GM19395 (cell line): ENCODE data around the gene ENPP1.

ENCODE experiments used
- ATAC-seq: cut with Tn5 transposase; IDR thresholded peaks from one replicate; pipeline ENCODE4 v1.9.1; 2021; ENCODE audit warnings: mild to moderate bottlenecking, moderate library complexity; ENCODE audit not compliant: unreplicated experiment

The ENPP1 gene

GRCh38 chr6:131784561-131784960 lies 23.3 kb upstream of the ENPP1 start:
- no peak for ATAC-seq

GRCh38 chr6:131787079-131787478 lies 20.7 kb upstream of the ENPP1 start:
- ATAC-seq: no peak

- ATAC-seq: no peak
Measured at GRCh38 chr6:131787766-131788712, 19.8 kb upstream of the ENPP1 start.

GRCh38 chr6:131789219-131789618 lies 18.6 kb upstream of the ENPP1 start:
- no peak for ATAC-seq

- no peak for ATAC-seq
Measured at GRCh38 chr6:131791476-131791875, 16.3 kb upstream of the ENPP1 start.

- ATAC-seq: no peak
Measured at GRCh38 chr6:131792091-131792496, 15.7 kb upstream of the ENPP1 start.

DNA sequence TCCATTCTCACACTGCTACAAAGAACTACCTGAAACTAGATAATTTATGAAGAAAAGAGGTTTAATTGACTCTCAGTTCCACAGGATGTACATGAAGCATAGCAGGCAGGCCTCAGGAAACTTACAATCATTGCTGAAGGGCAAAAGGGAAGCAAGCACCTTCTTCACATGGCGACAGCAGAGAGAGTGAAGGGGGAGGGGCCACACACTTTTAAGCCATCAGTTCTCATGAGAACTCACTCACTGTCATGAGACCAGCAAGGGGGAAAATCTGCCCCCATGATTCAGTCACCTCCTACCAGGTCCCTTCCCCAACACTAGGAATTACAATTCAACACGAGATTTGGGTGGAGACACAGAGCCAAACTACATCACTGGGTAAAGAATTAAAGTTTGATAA lies 12.5 kb upstream of the ENPP1 start:
- ATAC-seq: no peak

GRCh38 chr6:131802347-131802746 lies 5.5 kb upstream of the ENPP1 start:
- ATAC-seq: no peak

DNA sequence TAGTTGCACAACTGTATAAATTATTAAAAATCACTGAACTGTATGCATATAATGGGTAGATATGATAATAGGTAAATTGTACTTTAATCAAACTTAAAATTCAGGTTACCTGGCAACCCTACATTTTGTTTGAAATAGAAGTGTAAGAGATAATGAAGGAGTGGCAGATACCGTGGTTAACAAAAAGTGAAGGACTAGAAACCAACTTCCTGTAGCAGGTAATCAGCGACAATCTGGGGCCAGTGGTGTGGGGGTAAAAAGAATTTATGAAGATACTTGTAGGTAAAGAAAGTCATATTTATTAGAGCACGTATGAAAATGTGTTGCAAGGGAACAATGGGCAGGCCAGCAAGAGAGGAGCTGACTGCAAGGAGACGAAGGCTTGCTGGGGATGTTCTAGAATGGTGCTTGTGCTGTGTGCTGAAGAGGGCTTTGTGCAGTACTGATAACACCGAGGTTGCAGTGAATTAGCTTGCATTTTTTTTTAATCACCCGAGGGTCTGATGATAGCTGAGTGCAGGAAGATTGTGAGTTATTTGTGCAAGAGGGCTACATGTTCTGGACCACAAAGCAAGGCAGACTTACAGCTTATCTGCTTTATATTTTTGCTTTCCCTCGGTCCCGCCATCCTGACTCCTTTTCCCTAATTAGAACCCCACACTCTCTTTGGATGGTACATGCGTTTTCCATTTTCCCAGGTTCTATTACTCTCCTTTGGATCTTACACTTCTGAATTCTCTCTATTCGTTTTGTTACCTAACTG lies 4.6 kb upstream of the ENPP1 start:
- ATAC-seq: no peak

DNA sequence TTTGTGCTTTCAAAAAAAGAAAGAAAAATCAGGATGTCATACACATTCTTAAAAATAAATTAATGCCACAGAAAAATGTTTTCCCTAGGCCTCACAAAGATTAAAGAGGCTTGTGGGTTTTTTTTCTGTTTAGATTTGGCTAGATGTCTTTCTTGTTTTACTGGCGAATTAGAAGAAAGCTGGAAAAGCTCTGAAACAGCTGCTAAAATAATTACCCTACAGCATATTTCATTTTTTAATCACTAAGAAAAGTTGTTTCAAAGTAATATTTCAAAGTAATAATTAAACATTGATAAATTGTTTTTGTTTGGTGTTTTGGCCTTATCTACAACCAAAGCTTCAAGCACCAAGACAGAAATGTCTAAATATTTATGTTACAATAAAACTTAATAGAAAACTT lies 3.7 kb upstream of the ENPP1 start:
- no peak for ATAC-seq

GRCh38 chr6:131807321-131807643 lies 538 bp upstream of the ENPP1 start:
- ATAC-seq: no peak

DNA sequence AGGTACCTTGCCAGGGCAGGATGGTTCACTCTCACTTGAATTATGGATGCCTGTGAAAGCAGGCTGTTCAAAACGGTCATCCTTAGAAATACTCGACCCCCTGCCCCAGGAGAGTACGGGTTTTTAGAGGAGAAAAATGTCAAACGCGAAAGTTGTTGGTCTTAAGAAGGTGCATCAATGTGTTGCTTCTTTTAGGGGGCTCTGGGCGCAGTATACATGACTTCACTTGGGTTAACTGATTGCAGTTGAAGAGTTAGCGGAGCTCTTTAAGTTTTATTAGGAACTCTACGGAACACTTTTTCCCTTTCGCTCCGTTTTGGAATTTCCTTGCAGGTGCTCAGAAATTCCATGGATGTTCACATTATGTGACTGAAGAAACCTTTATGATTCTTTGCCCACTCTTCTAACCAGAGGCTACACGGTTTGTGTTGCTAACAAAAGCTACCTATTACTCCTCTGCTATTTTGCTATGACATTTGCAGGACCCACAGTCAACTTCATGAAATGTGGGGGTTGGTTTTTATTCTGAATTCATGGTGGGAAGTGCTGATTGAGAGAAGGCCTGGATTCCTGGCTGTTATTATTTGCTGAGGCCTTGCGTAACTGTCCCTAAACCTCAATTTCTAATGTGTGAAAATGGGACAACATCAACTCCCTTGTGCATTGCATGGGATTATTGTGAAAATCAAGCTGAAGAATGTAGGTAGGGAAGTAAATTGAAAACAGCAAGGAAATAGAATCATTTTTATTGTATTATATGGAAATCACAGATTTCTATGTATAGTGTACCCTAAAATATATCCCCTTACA lies 845 bp downstream of the ENPP1 start:
- ATAC-seq: no peak

GRCh38 chr6:131811500-131811899 lies 3.7 kb downstream of the ENPP1 start:
- no peak for ATAC-seq

DNA sequence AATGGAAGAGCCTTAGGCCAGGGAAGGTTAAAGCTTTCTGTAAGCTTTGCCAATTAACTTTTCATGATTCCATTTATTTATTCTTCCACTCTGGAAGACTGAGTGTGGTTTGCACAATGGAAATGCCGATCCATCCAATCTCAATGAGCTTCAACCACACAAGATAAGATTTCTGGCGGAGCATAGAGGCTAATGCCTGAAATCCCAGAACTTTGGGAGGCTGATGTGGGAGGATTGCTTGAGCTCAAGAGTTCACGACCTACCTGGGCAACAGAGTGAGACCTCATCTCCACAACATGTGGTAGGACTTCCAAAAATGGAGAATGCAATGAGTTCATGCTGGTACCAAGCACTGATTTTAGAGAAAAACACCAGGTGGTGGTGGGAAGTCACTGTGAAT lies 6.2 kb downstream of the ENPP1 start:
- no peak for ATAC-seq

GRCh38 chr6:131816869-131817268 lies 9.0 kb downstream of the ENPP1 start:
- no peak for ATAC-seq

- ATAC-seq: no peak
Measured at GRCh38 chr6:131819572-131820124, 11.8 kb downstream of the ENPP1 start.

GRCh38 chr6:131821010-131821807 lies 13.4 kb downstream of the ENPP1 start:
- ATAC-seq: no peak

DNA sequence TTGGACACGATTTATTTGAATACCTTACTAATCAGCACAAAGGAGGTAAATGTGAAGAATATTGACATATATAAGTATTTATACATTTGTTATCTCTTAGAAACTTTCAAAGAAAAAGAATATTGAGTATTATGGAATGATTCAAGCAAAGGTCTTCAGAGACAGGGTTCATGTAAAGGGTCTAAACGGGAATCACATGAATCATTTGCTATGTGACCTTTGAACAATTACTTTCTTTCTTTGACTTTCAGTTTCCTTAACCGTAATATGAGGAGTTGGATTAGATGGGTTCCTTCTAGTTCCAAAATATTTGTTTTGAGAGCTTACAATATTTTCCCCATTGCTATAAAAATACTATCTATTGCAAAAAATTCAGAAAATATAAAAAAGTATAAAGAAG lies 14.3 kb downstream of the ENPP1 start:
- no peak for ATAC-seq

DNA sequence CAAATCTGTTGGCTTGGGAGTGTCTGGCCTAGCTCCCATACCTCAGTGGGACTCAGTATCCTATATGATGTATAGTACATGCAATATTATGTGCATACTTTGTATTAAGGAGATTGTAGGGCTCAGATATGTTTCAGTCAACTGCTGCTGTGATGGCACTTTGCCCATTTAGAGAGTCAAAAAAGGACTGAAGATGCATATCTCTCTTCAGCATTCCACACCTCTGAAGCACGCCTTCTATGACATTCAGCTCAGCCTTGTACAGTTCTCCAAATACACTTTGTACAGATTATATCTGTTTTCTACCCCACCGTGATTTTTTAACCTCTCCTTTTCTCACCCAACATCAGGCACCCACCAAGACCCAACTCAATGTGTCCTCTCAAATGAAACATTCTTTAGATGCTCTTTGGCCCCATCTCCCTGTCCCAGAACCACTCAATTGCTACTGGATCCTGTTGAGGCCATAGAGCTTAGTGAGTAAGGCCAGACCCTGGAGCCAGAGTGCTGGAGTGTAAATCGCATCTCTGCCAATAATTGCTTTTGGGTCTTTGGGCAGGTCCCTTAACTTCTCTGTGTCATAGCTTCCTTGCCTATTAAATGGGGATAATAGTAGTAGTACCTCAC lies 15.6 kb downstream of the ENPP1 start:
- no peak for ATAC-seq

DNA sequence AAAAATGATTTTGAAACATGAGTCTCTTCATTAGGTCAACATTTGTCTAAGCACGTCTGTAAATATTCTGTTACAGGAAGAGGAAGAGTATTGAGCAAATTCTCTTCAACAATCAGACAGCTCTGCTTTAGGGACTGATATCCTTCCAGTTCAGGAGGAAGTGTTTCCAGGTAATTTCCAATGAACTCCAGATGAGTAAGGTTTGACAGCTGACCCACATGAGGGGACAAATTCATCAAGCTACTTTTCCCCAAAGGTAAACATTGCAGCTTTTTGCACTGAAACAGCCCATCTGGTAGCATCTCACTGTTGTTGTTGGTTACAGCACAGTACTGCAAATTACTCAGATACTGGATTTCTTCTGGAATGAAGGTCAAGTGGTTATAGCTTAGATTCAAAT lies 18.1 kb downstream of the ENPP1 start:
- no peak for ATAC-seq
